Neural crest cell (in vitro differentiated cells): ENCODE results near the gene TNFRSF1B. TPM values are rescaled to one million over a fixed set of nuclear protein-coding genes. Genes with fewer than 3 reads are reported as not detected.
A peak's percentile ranks its signal among the peaks of the same experiment; 100 is the strongest.

Source experiments
- DNase-seq: peaks from one replicate; pipeline ENCODE4 v3.0.0; 2021; ENCODE audit warnings: low read depth, mixed read lengths, low spot score
- H3K27ac Mint-ChIP-seq: one replicate; pipeline ENCODE4 v1.8.0; 2021; ENCODE audit warnings: mild to moderate bottlenecking, mixed read lengths; ENCODE audit not compliant: unreplicated experiment
- H3K27me3 Mint-ChIP-seq: 2 replicates; pipeline ENCODE4 v1.8.0; 2021; ENCODE audit warnings: low read depth, mild to moderate bottlenecking, mixed read lengths
- H3K36me3 Mint-ChIP-seq: 2 replicates; pipeline ENCODE4 v1.8.0; 2021; ENCODE audit warnings: low read depth, mild to moderate bottlenecking, mixed read lengths
- H3K4me1 Mint-ChIP-seq: 2 replicates; pipeline ENCODE4 v1.8.0; 2021; ENCODE audit warnings: mixed read lengths
- H3K4me3 Mint-ChIP-seq: one replicate; pipeline ENCODE4 v1.8.0; 2021; ENCODE audit warnings: mild to moderate bottlenecking, mixed read lengths
- H3K9me3 Mint-ChIP-seq: 2 replicates; pipeline ENCODE4 v1.8.0; 2021; ENCODE audit warnings: mixed read lengths
- CTCF ChIP-seq: fragments of 200-600 bp; sonication (generic); conservative IDR thresholded peaks from 2 replicates; pipeline ENCODE4 v1.5.0; 2021; ENCODE audit warnings: antibody characterized with exemption, mild to moderate bottlenecking
- total RNA-seq: library from RNA; stranded (reverse); gene quantifications from 2 replicates; pipeline ENCODE4 v1.2.1, GENCODE V29; 2021

Gene TNFRSF1B
- total RNA-seq, 1 donor from 2014 or later: 3.3 TPM

- Mint-ChIP-seq H3K4me1 (peaks cover 34% of the 10 kb centered on the region), H3K36me3 (no peaks in the 10 kb centered on the region), H3K27ac (no peak overlapping the region), H3K4me3 (no peak overlapping the region), H3K9me3 (no peaks in the 10 kb centered on the region), H3K27me3 (peaks cover 19% of the 10 kb centered on the region)
- no peak for DNase-seq
- no peak for TF ChIP-seq CTCF
Measured at GRCh38 chr1:12169442-12170135, 2.8 kb downstream of the TNFRSF1B start.

- Mint-ChIP-seq H3K27me3 (peaks cover 19% of the 10 kb centered on the region), H3K9me3 (no peaks in the 10 kb centered on the region)
Measured at GRCh38 chr1:12170263-12170671, 3.5 kb downstream of the TNFRSF1B start.

GRCh38 chr1:12171206-12172041, 4.6 kb downstream of the TNFRSF1B start:
- H3K36me3 Mint-ChIP-seq: no peaks in the 10 kb centered on the region
- no peak overlapping the region for H3K27ac Mint-ChIP-seq
- peaks cover 48% of the 10 kb centered on the region for H3K4me1 Mint-ChIP-seq
- H3K4me3 Mint-ChIP-seq: no peak overlapping the region
- H3K27me3 Mint-ChIP-seq: peaks cover 15% of the 10 kb centered on the region
- no peak for TF ChIP-seq CTCF
- H3K9me3 Mint-ChIP-seq: no peaks in the 10 kb centered on the region
- DNase-seq: no peak

More at GRCh38 chr1:12170263-12170671, 3.5 kb downstream of the TNFRSF1B start:
- H3K4me3 Mint-ChIP-seq: no peak overlapping the region
- no peak for TF ChIP-seq CTCF
- peaks cover 41% of the 10 kb centered on the region for H3K4me1 Mint-ChIP-seq
- H3K27ac Mint-ChIP-seq: peak overlapping the region; percentile 91
- H3K36me3 Mint-ChIP-seq: no peaks in the 10 kb centered on the region
- DNase-seq: no peak

DNA sequence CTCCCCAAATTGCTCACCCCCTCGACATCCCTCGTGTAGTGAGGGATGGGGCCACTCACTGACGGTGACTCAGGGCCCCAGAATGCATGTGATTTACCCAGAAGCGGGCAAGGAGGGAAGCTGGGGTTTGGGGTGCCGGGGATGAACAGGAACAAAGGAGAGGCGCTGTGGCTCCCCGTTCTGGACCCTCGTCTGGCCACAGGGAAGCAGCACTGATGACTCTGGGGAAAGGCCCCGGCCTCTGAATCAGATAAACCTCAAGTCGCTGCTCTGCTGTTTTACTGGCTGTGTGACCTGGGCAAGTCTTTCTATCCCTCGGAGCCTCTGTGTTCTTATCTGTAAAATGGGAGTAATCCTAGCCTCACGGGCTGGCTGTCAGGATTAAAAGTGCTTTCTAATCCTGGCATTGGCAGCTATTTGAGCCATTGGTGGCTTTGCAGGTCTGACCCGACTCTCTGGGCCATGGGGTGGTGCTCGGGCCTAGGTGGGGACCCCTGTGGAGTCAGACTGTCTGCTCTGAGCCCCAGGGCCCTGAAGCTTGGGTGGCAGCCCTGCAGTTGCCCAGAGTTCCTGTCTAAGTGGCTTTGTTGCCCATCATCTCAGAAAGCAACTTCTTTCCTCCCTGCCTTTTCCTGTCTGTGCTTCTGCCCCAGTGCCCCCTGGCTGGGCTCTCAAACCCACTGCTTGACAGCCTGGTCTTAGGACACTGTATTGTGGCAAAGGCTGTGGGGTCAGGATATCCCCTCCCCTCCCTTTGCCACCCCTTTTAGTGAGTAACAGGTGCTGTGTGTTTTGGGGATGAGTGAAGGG, 5.5 kb downstream of the TNFRSF1B start:
- Mint-ChIP-seq H3K4me3 (no peak overlapping the region), H3K36me3 (no peaks in the 10 kb centered on the region), H3K27me3 (peaks cover 13% of the 10 kb centered on the region), H3K4me1 (peaks cover 50% of the 10 kb centered on the region), H3K9me3 (no peaks in the 10 kb centered on the region), H3K27ac (no peak overlapping the region)
- TF ChIP-seq CTCF: no peak
- DNase-seq: no peak

DNA sequence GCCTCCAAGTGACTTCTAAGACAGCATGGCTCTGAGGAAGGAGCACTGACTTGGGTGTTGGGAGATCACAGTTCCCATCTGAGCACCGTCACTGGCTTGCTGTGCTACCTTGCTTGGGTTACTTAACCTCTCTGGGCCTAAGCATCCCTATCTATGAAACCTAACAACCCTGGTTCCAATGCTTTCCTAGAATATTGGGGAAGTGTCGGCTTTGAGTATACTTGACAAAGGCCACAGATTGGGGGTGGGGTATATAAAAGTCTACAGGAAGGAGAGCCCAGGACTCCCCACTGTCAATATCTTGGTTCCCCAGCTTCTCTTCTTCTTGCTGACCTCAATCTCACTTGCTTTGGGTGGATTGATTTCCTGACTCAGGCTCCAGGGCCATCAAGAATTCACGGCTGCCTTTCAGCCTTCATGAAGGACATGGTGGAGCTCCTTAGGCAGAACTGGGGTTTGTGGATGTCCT, 6.3 kb downstream of the TNFRSF1B start:
- Mint-ChIP-seq H3K27me3 (peaks cover 6% of the 10 kb centered on the region), H3K27ac (no peak overlapping the region), H3K4me1 (peaks cover 51% of the 10 kb centered on the region), H3K36me3 (no peaks in the 10 kb centered on the region), H3K4me3 (no peak overlapping the region), H3K9me3 (no peaks in the 10 kb centered on the region)
- TF ChIP-seq CTCF: no peak
- no peak for DNase-seq
